ENCODE data around the gene MRPL3. TPM values are rescaled to one million over a fixed set of nuclear protein-coding genes. Genes with fewer than 3 reads are reported as not detected.

Gene MRPL3
- polyA plus RNA-seq = 10 to 100 TPM; 61.1 to 79.1 TPM

DNA sequence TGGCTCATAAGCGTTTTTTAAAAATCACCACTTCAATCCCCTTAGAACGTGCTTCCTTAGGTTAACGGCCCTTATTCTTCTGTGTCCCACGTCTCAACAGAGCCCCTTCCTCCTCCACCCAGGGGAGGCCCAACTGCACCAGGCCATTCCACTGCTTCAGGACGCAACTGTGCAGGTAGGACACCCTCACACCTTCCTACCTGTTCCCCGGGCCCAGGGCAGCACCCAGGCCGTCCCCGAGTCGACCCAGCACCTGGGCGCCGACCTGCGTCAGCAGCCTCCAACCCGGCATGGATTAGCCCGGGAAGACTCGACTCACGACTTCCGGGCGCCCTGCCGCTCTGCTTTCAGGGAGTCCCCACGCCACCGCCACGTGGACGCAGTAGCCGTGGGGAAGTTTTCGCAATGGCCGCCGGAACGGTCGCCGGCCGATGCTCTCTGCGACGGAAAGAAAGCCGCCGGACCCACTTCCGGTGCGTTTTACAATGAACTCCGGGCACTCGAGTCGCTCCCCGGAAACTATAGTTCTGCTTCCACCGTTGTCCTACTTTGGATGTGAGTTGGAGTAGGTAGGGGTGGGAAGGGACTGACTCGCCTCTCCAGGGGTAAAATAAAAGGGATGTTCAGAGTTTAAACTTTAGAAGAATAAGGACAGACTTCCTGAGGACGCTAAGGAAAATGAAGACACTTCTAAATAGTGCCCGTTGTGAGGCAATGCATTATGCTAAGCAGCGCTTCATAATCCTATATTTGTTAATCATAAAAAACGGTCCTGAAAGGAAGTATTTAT, at the start of gene MRPL3:
TSS of gene MRPL3 (minus strand) at position 442 of the 790 bp plus-strand sequence. CDS start at position 292, 150 bp downstream.
- Histone ChIP-seq H3K27ac (ENCODE audit: low read depth in 2 of 2, low read length in 1 of 2) (peak within 1 kb of the TSS; percentile 62 to 86), H3K4me3 (ENCODE audit: low read depth in 1 of 2, low read length in 2 of 2) (peak within 1 kb of the TSS; percentile 91 to 100), H3K9me3 (ENCODE audit: control insufficient read depth in 2 of 2, insufficient read depth in 1 of 2, low read depth in 1 of 2, low read length in 1 of 2) (no peaks in the 10 kb centered on the region), H3K36me3 (ENCODE audit: control insufficient read depth in 2 of 2, insufficient read depth in 2 of 2, low read length in 1 of 2) (peaks cover 0 to 2% of the 10 kb centered on the region in 2 donors), H3K27me3 (ENCODE audit: control insufficient read depth in 1 of 2, insufficient read depth in 2 of 2, low read length in 2 of 2) (no peaks in the 10 kb centered on the region), H3K4me1 (ENCODE audit: control insufficient read depth in 2 of 2, insufficient read depth in 2 of 2, low read length in 1 of 2) (no peaks in the 10 kb centered on the region)
- 1 to 2% methylated on average over 46 to 47 of the region's 47 CpGs for WGBS, 2 donors

- Histone ChIP-seq H3K27ac (ENCODE audit: low read depth in 2 of 2, low read length in 1 of 2) (no peak overlapping the region), H3K4me3 (ENCODE audit: low read depth in 1 of 2, low read length in 2 of 2) (no peak overlapping the region), H3K9me3 (ENCODE audit: control insufficient read depth in 2 of 2, insufficient read depth in 1 of 2, low read depth in 1 of 2, low read length in 1 of 2) (no peaks in the 10 kb centered on the region), H3K27me3 (ENCODE audit: control insufficient read depth in 1 of 2, insufficient read depth in 2 of 2, low read length in 2 of 2) (no peaks in the 10 kb centered on the region), H3K4me1 (ENCODE audit: control insufficient read depth in 2 of 2, insufficient read depth in 2 of 2, low read length in 1 of 2) (no peaks in the 10 kb centered on the region), H3K36me3 (ENCODE audit: control insufficient read depth in 2 of 2, insufficient read depth in 2 of 2, low read length in 1 of 2) (no peaks in the 10 kb centered on the region)
- 41 to 46% methylated on average over 4 of the region's 4 CpGs for WGBS, 2 donors
These were observed 49.0 kb upstream of the MRPL3 start for GRCh38 chr3:131551761-131552160.

GRCh38 chr3:131550562-131551465, 48.0 kb upstream of the MRPL3 start:
- Histone ChIP-seq H3K27ac (ENCODE audit: low read depth in 2 of 2, low read length in 1 of 2) (no peak overlapping the region), H3K4me1 (ENCODE audit: control insufficient read depth in 2 of 2, insufficient read depth in 2 of 2, low read length in 1 of 2) (no peaks in the 10 kb centered on the region), H3K36me3 (ENCODE audit: control insufficient read depth in 2 of 2, insufficient read depth in 2 of 2, low read length in 1 of 2) (no peaks in the 10 kb centered on the region), H3K9me3 (ENCODE audit: control insufficient read depth in 2 of 2, insufficient read depth in 1 of 2, low read depth in 1 of 2, low read length in 1 of 2) (no peaks in the 10 kb centered on the region), H3K4me3 (ENCODE audit: low read depth in 1 of 2, low read length in 2 of 2) (no peak overlapping the region), H3K27me3 (ENCODE audit: control insufficient read depth in 1 of 2, insufficient read depth in 2 of 2, low read length in 2 of 2) (no peaks in the 10 kb centered on the region)
- 44 to 56% methylated on average over 4 of the region's 4 CpGs for WGBS, 2 donors

- Histone ChIP-seq H3K27ac (ENCODE audit: low read depth in 2 of 2, low read length in 1 of 2) (no peak overlapping the region), H3K9me3 (ENCODE audit: control insufficient read depth in 2 of 2, insufficient read depth in 1 of 2, low read depth in 1 of 2, low read length in 1 of 2) (no peaks in the 10 kb centered on the region), H3K4me1 (ENCODE audit: control insufficient read depth in 2 of 2, insufficient read depth in 2 of 2, low read length in 1 of 2) (no peaks in the 10 kb centered on the region), H3K27me3 (ENCODE audit: control insufficient read depth in 1 of 2, insufficient read depth in 2 of 2, low read length in 2 of 2) (no peaks in the 10 kb centered on the region), H3K4me3 (ENCODE audit: low read depth in 1 of 2, low read length in 2 of 2) (no peak overlapping the region), H3K36me3 (ENCODE audit: control insufficient read depth in 2 of 2, insufficient read depth in 2 of 2, low read length in 1 of 2) (no peaks in the 10 kb centered on the region)
- 90 to 91% methylated on average over 1 of the region's 1 CpG for WGBS, 2 donors
These were observed 46.6 kb upstream of the MRPL3 start for GRCh38 chr3:131549340-131549739.

- Histone ChIP-seq H3K4me1 (ENCODE audit: control insufficient read depth in 2 of 2, insufficient read depth in 2 of 2, low read length in 1 of 2) (no peaks in the 10 kb centered on the region), H3K27me3 (ENCODE audit: control insufficient read depth in 1 of 2, insufficient read depth in 2 of 2, low read length in 2 of 2) (no peaks in the 10 kb centered on the region), H3K27ac (ENCODE audit: low read depth in 2 of 2, low read length in 1 of 2) (no peak overlapping the region), H3K4me3 (ENCODE audit: low read depth in 1 of 2, low read length in 2 of 2) (no peak overlapping the region), H3K9me3 (ENCODE audit: control insufficient read depth in 2 of 2, insufficient read depth in 1 of 2, low read depth in 1 of 2, low read length in 1 of 2) (no peaks in the 10 kb centered on the region), H3K36me3 (ENCODE audit: control insufficient read depth in 2 of 2, insufficient read depth in 2 of 2, low read length in 1 of 2) (no peaks in the 10 kb centered on the region)
- 86 to 92% methylated on average over 1 of the region's 1 CpG for WGBS, 2 donors
These were observed 44.8 kb upstream of the MRPL3 start for GRCh38 chr3:131547585-131547984.

GRCh38 chr3:131546441-131546840, 43.7 kb upstream of the MRPL3 start:
- no peaks in the 10 kb centered on the region for H3K27me3 ChIP-seq (ENCODE audit: control insufficient read depth in 1 of 2, insufficient read depth in 2 of 2, low read length in 2 of 2)
- H3K36me3 ChIP-seq (ENCODE audit: control insufficient read depth in 2 of 2, insufficient read depth in 2 of 2, low read length in 1 of 2) = no peaks in the 10 kb centered on the region
- H3K27ac ChIP-seq (ENCODE audit: low read depth in 2 of 2, low read length in 1 of 2) = no peak overlapping the region
- H3K4me1 ChIP-seq (ENCODE audit: control insufficient read depth in 2 of 2, insufficient read depth in 2 of 2, low read length in 1 of 2) = no peaks in the 10 kb centered on the region
- H3K4me3 ChIP-seq (ENCODE audit: low read depth in 1 of 2, low read length in 2 of 2) = no peak overlapping the region
- no peaks in the 10 kb centered on the region for H3K9me3 ChIP-seq (ENCODE audit: control insufficient read depth in 2 of 2, insufficient read depth in 1 of 2, low read depth in 1 of 2, low read length in 1 of 2)

- Histone ChIP-seq H3K27me3 (ENCODE audit: control insufficient read depth in 1 of 2, insufficient read depth in 2 of 2, low read length in 2 of 2) (no peaks in the 10 kb centered on the region), H3K36me3 (ENCODE audit: control insufficient read depth in 2 of 2, insufficient read depth in 2 of 2, low read length in 1 of 2) (no peaks in the 10 kb centered on the region), H3K9me3 (ENCODE audit: control insufficient read depth in 2 of 2, insufficient read depth in 1 of 2, low read depth in 1 of 2, low read length in 1 of 2) (no peaks in the 10 kb centered on the region), H3K4me1 (ENCODE audit: control insufficient read depth in 2 of 2, insufficient read depth in 2 of 2, low read length in 1 of 2) (no peaks in the 10 kb centered on the region), H3K4me3 (ENCODE audit: low read depth in 1 of 2, low read length in 2 of 2) (no peak overlapping the region), H3K27ac (ENCODE audit: low read depth in 2 of 2, low read length in 1 of 2) (no peak overlapping the region)
- WGBS, 2 donors = 58 to 73% methylated on average over 2 of the region's 2 CpGs
These were observed 41.8 kb upstream of the MRPL3 start for GRCh38 chr3:131544557-131544956.

DNA sequence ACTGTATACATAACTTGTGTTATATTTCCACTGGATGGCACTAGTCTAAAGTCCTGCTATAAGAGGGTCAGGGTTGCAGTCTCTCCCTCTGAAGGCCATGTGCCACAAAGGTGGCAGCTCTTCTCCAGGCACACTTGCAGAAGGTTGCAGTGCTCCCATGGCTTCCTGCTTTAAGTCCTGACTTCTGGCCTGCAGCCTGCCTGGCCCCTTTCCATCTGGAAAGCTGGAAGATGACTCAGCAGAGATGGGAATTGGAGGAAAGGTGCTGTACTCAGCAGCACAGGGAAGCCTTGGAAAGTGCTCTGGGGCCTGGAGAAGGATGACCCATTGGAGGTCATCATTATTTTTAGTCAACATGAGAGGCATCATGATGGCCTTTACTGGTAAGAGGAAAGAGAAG, 40.9 kb upstream of the MRPL3 start:
- Histone ChIP-seq H3K27ac (ENCODE audit: low read depth in 2 of 2, low read length in 1 of 2) (no peak overlapping the region), H3K4me1 (ENCODE audit: control insufficient read depth in 2 of 2, insufficient read depth in 2 of 2, low read length in 1 of 2) (no peaks in the 10 kb centered on the region), H3K9me3 (ENCODE audit: control insufficient read depth in 2 of 2, insufficient read depth in 1 of 2, low read depth in 1 of 2, low read length in 1 of 2) (no peaks in the 10 kb centered on the region), H3K4me3 (ENCODE audit: low read depth in 1 of 2, low read length in 2 of 2) (no peak overlapping the region), H3K27me3 (ENCODE audit: control insufficient read depth in 1 of 2, insufficient read depth in 2 of 2, low read length in 2 of 2) (no peaks in the 10 kb centered on the region), H3K36me3 (ENCODE audit: control insufficient read depth in 2 of 2, insufficient read depth in 2 of 2, low read length in 1 of 2) (no peaks in the 10 kb centered on the region)

GRCh38 chr3:131541288-131541687, 38.5 kb upstream of the MRPL3 start:
- H3K9me3 ChIP-seq (ENCODE audit: control insufficient read depth in 2 of 2, insufficient read depth in 1 of 2, low read depth in 1 of 2, low read length in 1 of 2) = no peaks in the 10 kb centered on the region
- no peaks in the 10 kb centered on the region for H3K4me1 ChIP-seq (ENCODE audit: control insufficient read depth in 2 of 2, insufficient read depth in 2 of 2, low read length in 1 of 2)
- no peak overlapping the region for H3K27ac ChIP-seq (ENCODE audit: low read depth in 2 of 2, low read length in 1 of 2)
- no peaks in the 10 kb centered on the region for H3K27me3 ChIP-seq (ENCODE audit: control insufficient read depth in 1 of 2, insufficient read depth in 2 of 2, low read length in 2 of 2)
- no peak overlapping the region for H3K4me3 ChIP-seq (ENCODE audit: low read depth in 1 of 2, low read length in 2 of 2)
- H3K36me3 ChIP-seq (ENCODE audit: control insufficient read depth in 2 of 2, insufficient read depth in 2 of 2, low read length in 1 of 2) = no peaks in the 10 kb centered on the region
- 75 to 83% methylated on average over 1 of the region's 1 CpG for WGBS, 2 donors

Measured in esophagus (tissue), 2 donors.